PC-9 (cell line): ENCODE results near the gene ARRB1. TPM values are rescaled to one million over a fixed set of nuclear protein-coding genes. Genes with fewer than 3 reads are reported as not detected.

Source experiments
- BruUV-seq: library from RNA; stranded (reverse); fragments of 400-500 nt; replicated peaks from 2 replicates; lab custom pipeline; 2021; lab: Mats Ljungman, UMichigan
- CTCF ChIA-PET: fragments of 300-600 bp; sonication (Branson Sonifier 250); formaldehyde crosslinking; loops from one replicate; lab custom pipeline; 2022; ENCODE audit warnings: antibody characterized with exemption; lab: Charles Lee
- POLR2A ChIA-PET: fragments of 300-600 bp; sonication (Branson Sonifier 250); formaldehyde crosslinking; loops from one replicate; lab custom pipeline; 2022; ENCODE audit warnings: antibody characterized with exemption; ENCODE audit not compliant: unreplicated experiment; lab: Charles Lee
- DNase-seq, 2 experiments: peaks; one replicate each; pipeline versions ENCODE4 v3.0.0 to v3.0.0-alpha.2; 2015 to 2022; ENCODE audit warnings: mixed read lengths in 1 of 2
- H2AFZ ChIP-seq: fragments of 200-600 bp; sonication (generic); 2 replicates; pipeline ENCODE4 v1.8.1; 2017; ENCODE audit warnings: antibody characterized with exemption
- H3F3A ChIP-seq: fragments of 200-600 bp; sonication (generic); 2 replicates; pipeline ENCODE4 v1.8.1; 2017; ENCODE audit warnings: antibody characterized with exemption, mild to moderate bottlenecking, low read depth; ENCODE audit not compliant: insufficient read depth
- H3K27ac ChIP-seq: fragments of 200-600 bp; sonication (generic); 2 replicates; pipeline ENCODE4 v1.6.1; 2016; ENCODE audit warnings: mixed run types
- H3K27me3 ChIP-seq: fragments of 200-600 bp; sonication (generic); 2 replicates; pipeline ENCODE4 v1.6.1; 2016; ENCODE audit warnings: low read depth, mixed run types; ENCODE audit not compliant: insufficient read depth
- H3K36me3 ChIP-seq: fragments of 200-600 bp; sonication (generic); 2 replicates; pipeline ENCODE4 v1.6.1; 2016; ENCODE audit warnings: low read depth, mixed run types
- H3K4me1 ChIP-seq: fragments of 200-600 bp; sonication (generic); replicated peaks from 2 replicates; pipeline ENCODE4 v1.6.1; 2016; ENCODE audit warnings: mixed run types; ENCODE audit not compliant: insufficient read depth
- H3K4me2 ChIP-seq: fragments of 200-600 bp; sonication (generic); 2 replicates; pipeline ENCODE4 v1.6.1; 2017; ENCODE audit warnings: mixed run types
- H3K4me3 ChIP-seq: fragments of 200-600 bp; sonication (generic); 2 replicates; pipeline ENCODE4 v1.6.1; 2016; ENCODE audit warnings: mixed run types
- H3K79me2 ChIP-seq: fragments of 200-600 bp; sonication (generic); 2 replicates; pipeline ENCODE4 v1.6.1; 2017; ENCODE audit warnings: low read depth, mixed run types
- H3K9me2 ChIP-seq: fragments of 200-600 bp; sonication (generic); 2 replicates; pipeline ENCODE4 v1.8.1; 2017; ENCODE audit warnings: mild to moderate bottlenecking; ENCODE audit not compliant: insufficient read depth
- H3K9me3 ChIP-seq: fragments of 200-600 bp; sonication (generic); 2 replicates; pipeline ENCODE4 v1.8.1; 2016; ENCODE audit warnings: low read depth; ENCODE audit not compliant: insufficient read depth
- H4K20me1 ChIP-seq: fragments of 200-600 bp; sonication (generic); 2 replicates; pipeline ENCODE4 v1.8.1; 2017; ENCODE audit not compliant: insufficient read depth
- CTCF ChIP-seq: fragments of 200-600 bp; sonication (generic); conservative IDR thresholded peaks from 2 replicates; pipeline ENCODE4 v1.6.1; 2017; ENCODE audit warnings: mixed run types, antibody characterized with exemption, mild to moderate bottlenecking, moderate library complexity
- EZH2 ChIP-seq: fragments of 200-600 bp; sonication (generic); IDR thresholded peaks from 2 replicates; pipeline ENCODE4 v1.8.0; 2017; ENCODE audit warnings: antibody characterized with exemption, low read depth
- intact Hi-C: fragments of 100-400 bp; cut with micrococcal nuclease; formaldehyde crosslinking; loops from one replicate; pipeline ENCODE4 v1.10.0; 2022; ENCODE audit not compliant: unreplicated experiment
- total RNA-seq: library from RNA; stranded (reverse); gene quantifications from 2 replicates; pipeline ENCODE4 v1.2.3, GENCODE V29; 2021

Gene ARRB1
- total RNA-seq, 1 experiment from 2014 or later = 31.8 TPM

- ChIA-PET CTCF (interaction anchor here (0.8 kb wide), 1 partner anchor 40 kb away, joined by 3 read pairs; no protein-coding TSS in a partner anchor), POLR2A (no interaction called here)
- Histone ChIP-seq H3K27me3 (peaks cover 58% of the 10 kb centered on the region), H2AFZ (no peak overlapping the region), H3F3A (no peaks in the 10 kb centered on the region), H3K9me2 (no peaks in the 10 kb centered on the region), H4K20me1 (no peaks in the 10 kb centered on the region), H3K79me2 (no peaks in the 10 kb centered on the region), H3K4me1 (no peaks in the 10 kb centered on the region), H3K4me3 (no peak overlapping the region), H3K36me3 (no peaks in the 10 kb centered on the region), H3K27ac (no peak overlapping the region), H3K4me2 (no peak overlapping the region), H3K9me3 (no peaks in the 10 kb centered on the region)
- intact Hi-C loops = no loop called here
- TF ChIP-seq EZH2 (no peak), CTCF (no peak)
- no peak for DNase-seq
- BruUV-seq = no TSS peak
Measured at GRCh38 chr11:75245356-75246005, 106.0 kb downstream of the ARRB1 start.

GRCh38 chr11:75244052-75244814 lies 107.2 kb downstream of the ARRB1 start:
- Histone ChIP-seq H3K4me1 (no peaks in the 10 kb centered on the region), H4K20me1 (no peaks in the 10 kb centered on the region), H3K9me2 (no peaks in the 10 kb centered on the region), H3K36me3 (no peaks in the 10 kb centered on the region), H3K4me3 (no peak overlapping the region), H3K27ac (no peak overlapping the region), H3K27me3 (peaks cover 58% of the 10 kb centered on the region), H3K4me2 (no peak overlapping the region), H3K9me3 (no peaks in the 10 kb centered on the region), H3F3A (no peaks in the 10 kb centered on the region), H2AFZ (no peak overlapping the region), H3K79me2 (no peaks in the 10 kb centered on the region)
- POLR2A ChIA-PET = interaction anchor here (0.7 kb wide), 1 partner anchor 8 kb away, joined by 5 read pairs; no protein-coding TSS in a partner anchor
- DNase-seq = no peak
- intact Hi-C loops = no loop called here
- CTCF ChIA-PET = interaction anchor here (0.8 kb wide), 1 partner anchor 39 kb away, joined by 3 read pairs; no protein-coding TSS in a partner anchor
- TF ChIP-seq CTCF (no peak), EZH2 (no peak)
- no TSS peak for BruUV-seq

GRCh38 chr11:75242722-75243600 lies 108.5 kb downstream of the ARRB1 start:
- Histone ChIP-seq H2AFZ (no peak overlapping the region), H4K20me1 (no peaks in the 10 kb centered on the region), H3F3A (no peaks in the 10 kb centered on the region), H3K9me3 (no peaks in the 10 kb centered on the region), H3K27me3 (peaks cover 57% of the 10 kb centered on the region), H3K79me2 (no peaks in the 10 kb centered on the region), H3K9me2 (no peaks in the 10 kb centered on the region), H3K4me3 (no peak overlapping the region), H3K27ac (no peak overlapping the region), H3K36me3 (no peaks in the 10 kb centered on the region), H3K4me2 (no peak overlapping the region), H3K4me1 (no peaks in the 10 kb centered on the region)
- ChIA-PET POLR2A (no interaction called here), CTCF (interaction anchor here (0.7 kb wide), 1 partner anchor 179 kb away, joined by 16 read pairs; no protein-coding TSS in a partner anchor)
- TF ChIP-seq EZH2 (no peak), CTCF (no peak)
- DNase-seq = no peak
- intact Hi-C loops = no loop called here
- BruUV-seq = no TSS peak
